ENCODE measurements around the gene LY6G5C.
A peak's percentile ranks its signal among the peaks of the same experiment; 100 is the strongest.

Gene LY6G5C

DNA sequence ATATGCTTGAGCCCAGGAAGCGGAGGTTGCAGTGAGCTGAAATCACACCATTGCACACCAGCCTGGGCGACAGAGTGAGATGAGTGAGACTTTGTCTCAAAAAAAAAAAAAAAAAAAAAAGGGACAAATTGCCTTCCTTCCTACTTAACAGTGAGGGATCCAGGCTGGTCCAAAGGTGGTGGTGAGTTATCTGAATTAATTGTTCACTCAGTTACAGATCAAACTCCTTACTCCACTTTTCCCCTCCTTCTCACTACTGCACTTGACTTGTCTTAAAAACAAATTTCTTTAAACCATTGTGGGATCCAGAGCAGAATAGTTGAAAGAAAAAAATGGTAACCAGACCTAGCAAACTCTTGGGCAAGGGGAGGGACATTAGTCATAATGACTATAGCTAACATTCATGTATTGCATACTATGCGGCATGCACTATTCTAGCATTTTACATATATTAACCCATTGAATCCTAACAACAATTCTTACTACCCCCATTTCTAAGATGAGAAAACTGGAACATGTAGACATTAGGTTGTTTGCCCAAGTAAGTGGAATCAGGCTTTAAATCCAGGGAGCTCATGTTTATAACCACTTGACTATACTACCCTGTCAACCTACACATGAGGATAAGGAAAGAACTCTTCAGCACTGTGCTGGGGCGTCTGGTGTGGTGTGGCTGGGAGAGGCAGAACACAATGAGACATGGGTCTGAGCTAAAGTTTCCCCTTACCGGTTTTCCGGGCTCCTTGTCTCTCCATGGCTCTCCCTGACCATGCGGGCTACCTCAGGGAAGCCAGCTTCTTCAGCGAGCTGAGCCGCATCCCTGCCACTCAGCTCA is 17.5 kb downstream of the LY6G5C start:
- DNase-seq (ENCODE audit: low read depth in 3 of 3) = no peak

- DNase-seq (ENCODE audit: low read depth in 3 of 3) = no peak
Measured at GRCh38 chr6:31662124-31662723, 18.6 kb downstream of the LY6G5C start.

DNA sequence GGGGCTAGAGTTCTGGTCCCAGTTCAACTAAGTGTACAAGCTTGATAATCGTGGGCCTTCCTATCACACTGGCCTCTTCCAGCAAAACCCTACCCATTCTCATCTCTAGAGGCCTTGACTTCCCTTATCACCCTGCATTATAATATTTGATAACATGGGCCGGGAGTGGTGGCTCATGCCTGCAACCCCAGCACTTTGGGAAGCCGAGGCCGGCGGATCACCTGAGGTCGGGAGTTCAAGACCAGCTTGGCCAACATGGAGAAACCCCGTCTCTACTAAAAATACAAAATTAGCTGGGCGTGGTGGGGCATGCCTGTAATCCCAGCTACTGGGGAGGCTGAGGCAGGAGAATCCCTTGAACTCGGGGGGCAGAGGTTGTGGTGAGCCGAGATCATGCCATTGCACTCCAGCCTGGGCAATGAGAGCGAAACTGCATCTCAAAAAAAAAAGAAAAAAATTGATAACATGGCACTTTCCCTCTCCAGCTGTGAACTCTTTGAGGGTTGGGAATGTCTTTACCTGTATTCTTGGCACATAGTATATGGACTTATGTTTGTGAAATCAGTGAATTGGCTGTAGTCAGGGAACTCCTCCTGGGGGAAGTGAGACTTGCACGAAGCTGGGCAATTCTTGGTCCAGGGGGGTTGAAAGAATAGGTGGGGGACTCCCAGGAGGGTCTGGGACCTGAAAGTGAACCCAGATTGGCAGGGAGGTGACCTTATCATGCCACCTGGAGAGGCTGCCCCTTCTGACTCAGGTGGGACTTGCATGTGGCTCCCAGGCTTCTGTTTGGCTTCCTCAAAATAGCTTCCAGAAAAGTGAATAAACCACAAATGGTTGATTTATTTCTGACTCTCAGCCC is 19.4 kb downstream of the LY6G5C start:
- no peak for DNase-seq (ENCODE audit: low read depth in 3 of 3)

DNA sequence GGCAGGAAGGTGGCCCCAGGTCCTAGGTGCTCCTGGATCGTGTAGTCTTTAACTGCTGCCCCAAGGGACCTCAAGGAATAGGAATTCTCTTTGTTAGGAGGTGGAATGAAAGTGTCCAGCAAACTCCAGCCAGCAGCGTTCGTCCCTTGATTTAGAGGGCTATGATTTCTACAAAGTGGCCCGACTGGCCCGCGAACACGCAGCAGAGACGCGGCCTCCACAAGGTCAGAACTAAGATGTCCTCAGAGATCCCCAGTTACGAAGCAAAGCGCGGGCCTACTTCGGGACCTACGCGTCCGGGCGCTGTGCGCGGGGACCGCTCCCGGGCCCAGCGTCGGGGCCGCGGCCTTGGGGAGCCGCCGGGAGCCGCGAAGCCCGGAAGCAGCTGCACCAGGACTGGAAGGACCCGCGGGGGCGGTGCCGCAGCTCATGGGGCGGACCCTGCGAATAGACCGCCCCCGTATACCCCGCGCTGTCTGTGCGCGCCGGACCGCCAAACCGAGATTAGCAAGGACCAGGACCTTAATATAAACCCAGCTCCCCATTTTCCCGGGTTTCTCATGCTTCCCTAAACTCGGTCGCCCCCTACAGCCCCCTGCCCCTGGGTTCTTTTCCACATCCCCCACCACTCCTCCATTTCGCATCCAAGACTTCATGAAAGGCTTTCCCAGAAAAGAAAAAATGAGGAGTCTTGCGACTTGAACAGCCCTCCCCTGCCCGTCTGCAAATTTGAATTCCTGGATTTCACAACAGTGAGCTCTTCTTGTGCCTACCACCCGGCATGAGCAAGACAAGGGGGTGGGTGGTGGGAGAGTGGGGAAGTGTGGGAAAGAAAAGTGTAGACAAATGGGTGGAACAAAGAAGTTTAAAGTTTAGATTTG is 20.2 kb downstream of the LY6G5C start, which contains the start of gene C6orf47:
TSS of gene C6orf47 (minus strand) at position 398 of the 881 bp plus-strand sequence. CDS start 831 bp downstream, outside the sequence.
- peak; percentile 57 to 65 (median 60) for DNase-seq (ENCODE audit: low read depth in 3 of 3)

- no peak for DNase-seq (ENCODE audit: low read depth in 3 of 3)
Measured at GRCh38 chr6:31659649-31660380, 21.1 kb downstream of the LY6G5C start.

- no peak for DNase-seq (ENCODE audit: low read depth in 3 of 3)
Measured at GRCh38 chr6:31658983-31659648, 21.8 kb downstream of the LY6G5C start.

- no peak for DNase-seq (ENCODE audit: low read depth in 3 of 3)
Measured at GRCh38 chr6:31658158-31658688, 22.6 kb downstream of the LY6G5C start.

- no peak for DNase-seq (ENCODE audit: low read depth in 3 of 3)
Measured at GRCh38 chr6:31657406-31658157, 23.3 kb downstream of the LY6G5C start.

DNA sequence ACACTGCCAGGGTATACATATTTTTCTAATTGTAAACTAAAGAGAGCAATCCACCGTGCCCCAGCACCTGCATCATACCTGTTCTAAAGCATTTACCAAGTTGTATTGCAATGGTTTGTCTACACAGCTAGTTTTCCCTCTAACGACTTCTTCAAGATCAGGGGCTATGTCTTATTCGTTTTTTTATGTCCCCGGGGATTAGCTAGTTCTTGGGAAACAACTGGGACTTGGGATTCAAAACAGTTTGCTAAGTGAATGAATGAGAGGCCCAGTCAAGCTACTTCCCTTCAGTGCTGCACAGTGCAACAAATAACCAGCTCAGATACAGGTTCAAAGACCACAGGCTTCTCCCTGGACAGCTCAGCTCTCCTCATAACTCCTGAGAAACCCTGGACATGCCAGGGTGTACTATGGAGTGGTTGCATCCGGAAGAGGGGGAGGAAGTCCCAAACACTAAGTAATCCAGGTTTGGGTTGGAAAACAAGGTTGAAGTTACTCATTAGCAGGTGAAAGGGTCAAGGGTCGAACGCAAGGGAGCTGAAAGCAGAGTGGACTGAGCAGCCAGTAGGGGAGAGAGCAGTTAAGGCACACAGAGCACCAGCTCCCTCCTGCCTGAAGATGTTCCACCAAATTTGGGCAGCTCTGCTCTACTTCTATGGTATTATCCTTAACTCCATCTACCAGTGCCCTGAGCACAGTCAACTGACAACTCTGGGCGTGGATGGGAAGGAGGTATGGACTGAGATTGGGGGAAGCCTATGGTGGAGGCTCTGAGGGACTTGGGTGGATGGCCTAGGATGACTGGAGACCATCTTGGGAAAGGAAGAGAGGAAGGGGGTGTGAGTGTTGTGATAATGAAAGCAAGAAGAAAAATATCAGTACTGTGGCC is 25.3 kb downstream of the LY6G5C start, which contains the start of gene APOM:
TSS of gene APOM (plus strand) at position 546 of the 889 bp plus-strand sequence. CDS start at position 619, 73 bp downstream.
- no peak for DNase-seq (ENCODE audit: low read depth in 3 of 3)

GRCh38 chr6:31654574-31655348 is 26.1 kb downstream of the LY6G5C start:
- DNase-seq (ENCODE audit: low read depth in 3 of 3) = no peak

GRCh38 chr6:31652925-31653724 is 27.7 kb downstream of the LY6G5C start:
- DNase-seq (ENCODE audit: low read depth in 3 of 3) = peak in 2 of 3 experiments; percentile 76 to 80

- no peak for DNase-seq (ENCODE audit: low read depth in 3 of 3)
Measured at GRCh38 chr6:31651602-31652191, 29.2 kb downstream of the LY6G5C start.

GRCh38 chr6:31645325-31645724 is 35.5 kb downstream of the LY6G5C start:
- DNase-seq (ENCODE audit: low read depth in 3 of 3) = no peak

- DNase-seq (ENCODE audit: low read depth in 3 of 3) = no peak
Measured at GRCh38 chr6:31643818-31644454, 36.9 kb downstream of the LY6G5C start.

Measured in stimulated activated CD4-positive, alpha-beta T cell treated with anti-CD3 and anti-CD28 coated beads, TNF-alpha, amount 100 ng/mL, for 4 hours (primary cell).